Panc1 (cell line): ENCODE data around the gene CHCHD3.

Experiments
- POLR2AphosphoS5 ChIP-seq: IDR thresholded peaks from 2 replicates; pipeline ENCODE4 v1.6.1; 2012; ENCODE audit warnings: mild to moderate bottlenecking, low read depth, low read length, moderate library complexity
- SIN3A ChIP-seq: IDR thresholded peaks from 2 replicates; pipeline ENCODE4 v1.6.1; 2012; ENCODE audit warnings: low read depth, mild to moderate bottlenecking, low read length, moderate library complexity, borderline replicate concordance; ENCODE audit not compliant: insufficient read depth
- TCF7L2 ChIP-seq: IDR thresholded peaks from 2 replicates; pipeline ENCODE4 v1.6.1; 2011; ENCODE audit warnings: mild to moderate bottlenecking, low read depth, low read length, inconsistent platforms
- TF ChIP-seq, protein P1 (sequence below): fragments of 450-650 bp; IDR thresholded peaks from 2 replicates; pipeline ENCODE4 v1.5.1; 2017; ENCODE audit warnings: mild to moderate bottlenecking

DNA sequence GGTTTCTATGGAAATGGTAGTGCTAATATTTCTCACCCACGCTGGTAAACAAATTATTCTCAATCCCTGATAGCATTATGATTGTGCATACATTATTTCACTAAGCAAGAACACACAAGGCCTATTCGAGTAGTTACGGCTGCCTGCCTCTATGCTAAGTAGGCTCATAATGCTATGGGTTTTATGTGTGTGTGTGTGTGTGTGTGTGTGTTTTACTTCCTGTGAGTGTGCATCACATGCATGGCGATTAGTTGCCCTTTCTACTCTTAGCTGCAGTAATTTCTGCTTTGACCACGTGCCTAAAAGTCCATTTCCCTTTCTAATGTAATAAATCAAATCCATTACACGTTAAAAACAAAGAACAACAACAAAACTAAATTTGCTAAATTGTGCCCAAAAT, 117.0 kb downstream of the CHCHD3 start:
- TF ChIP-seq, protein P1, sequence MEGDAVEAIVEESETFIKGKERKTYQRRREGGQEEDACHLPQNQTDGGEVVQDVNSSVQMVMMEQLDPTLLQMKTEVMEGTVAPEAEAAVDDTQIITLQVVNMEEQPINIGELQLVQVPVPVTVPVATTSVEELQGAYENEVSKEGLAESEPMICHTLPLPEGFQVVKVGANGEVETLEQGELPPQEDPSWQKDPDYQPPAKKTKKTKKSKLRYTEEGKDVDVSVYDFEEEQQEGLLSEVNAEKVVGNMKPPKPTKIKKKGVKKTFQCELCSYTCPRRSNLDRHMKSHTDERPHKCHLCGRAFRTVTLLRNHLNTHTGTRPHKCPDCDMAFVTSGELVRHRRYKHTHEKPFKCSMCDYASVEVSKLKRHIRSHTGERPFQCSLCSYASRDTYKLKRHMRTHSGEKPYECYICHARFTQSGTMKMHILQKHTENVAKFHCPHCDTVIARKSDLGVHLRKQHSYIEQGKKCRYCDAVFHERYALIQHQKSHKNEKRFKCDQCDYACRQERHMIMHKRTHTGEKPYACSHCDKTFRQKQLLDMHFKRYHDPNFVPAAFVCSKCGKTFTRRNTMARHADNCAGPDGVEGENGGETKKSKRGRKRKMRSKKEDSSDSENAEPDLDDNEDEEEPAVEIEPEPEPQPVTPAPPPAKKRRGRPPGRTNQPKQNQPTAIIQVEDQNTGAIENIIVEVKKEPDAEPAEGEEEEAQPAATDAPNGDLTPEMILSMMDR = no peak
- TF ChIP-seq POLR2AphosphoS5 (no peak), TCF7L2 (no peak), SIN3A (no peak)
